ENCODE measurements around the gene HNRNPDL.

- TF ChIP-seq KDM5B (CRISPR knock-in tag; IDR thresholded peaks at IDR 0.05; ENCODE audit: borderline replicate concordance), result no peak
- TF ChIP-seq THRA (CRISPR knock-in tag; IDR thresholded peaks at IDR 0.05; ENCODE audit: borderline replicate concordance), result no peak
- TF ChIP-seq ZNF225 (CRISPR knock-in tag; IDR thresholded peaks at IDR 0.05), result no peak
- TF ChIP-seq POLR2A (IDR thresholded peaks at IDR 0.05; ENCODE audit: insufficient read depth in 1 of 2, low read depth in 2 of 2, low read length in 2 of 2), result no peak
- no peak for TF ChIP-seq ZSCAN20 (CRISPR knock-in tag; IDR thresholded peaks at IDR 0.05; ENCODE audit: borderline replicate concordance)
- TF ChIP-seq CTCF (CRISPR knock-in tag; IDR thresholded peaks at IDR 0.05), result no peak
- no peak for TF ChIP-seq BCL3 (CRISPR knock-in tag; IDR thresholded peaks at IDR 0.05)
- TF ChIP-seq ZSCAN21 (CRISPR knock-in tag; IDR thresholded peaks at IDR 0.05; ENCODE audit: borderline replicate concordance), result no peak
- TF ChIP-seq THAP9 (CRISPR knock-in tag; IDR thresholded peaks at IDR 0.05; ENCODE audit: borderline replicate concordance), result no peak
- no peak for TF ChIP-seq SRF (IDR thresholded peaks at IDR 0.05; ENCODE audit: low read depth, low read length)
- no peak for TF ChIP-seq CREB3 (CRISPR knock-in tag; IDR thresholded peaks at IDR 0.05)
- no peak for TF ChIP-seq TEAD2 (CRISPR knock-in tag; IDR thresholded peaks at IDR 0.05)
- no peak for TF ChIP-seq POLR2AphosphoS2 (IDR thresholded peaks at IDR 0.05; ENCODE audit: low read depth, low read length)
Measured at GRCh38 chr4:82397527-82397926, 32.7 kb downstream of the HNRNPDL start.
